Adipocyte (in vitro differentiated cells): ENCODE results near the gene NPDC1.

ENCODE experiments used
- DNase-seq: peaks from one replicate; pipeline ENCODE4 v3.0.0-alpha.2; 2015; ENCODE audit warnings: low read depth
- H3K27me3 ChIP-seq: replicated peaks from 2 replicates; pipeline ENCODE4 v1.7.0; 2013; ENCODE audit warnings: mild to moderate bottlenecking, low read length, moderate library complexity; ENCODE audit not compliant: control insufficient read depth, insufficient read depth
- H3K36me3 ChIP-seq: 2 replicates; pipeline ENCODE4 v1.7.0; 2013; ENCODE audit warnings: low read length, mild to moderate bottlenecking, moderate library complexity; ENCODE audit not compliant: control insufficient read depth, insufficient read depth, severe bottlenecking
- H3K4me1 ChIP-seq: 2 replicates; pipeline ENCODE4 v1.7.0; 2013; ENCODE audit warnings: mild to moderate bottlenecking, low read length, moderate library complexity; ENCODE audit not compliant: control insufficient read depth, insufficient read depth
- H3K4me3 ChIP-seq: 2 replicates; pipeline ENCODE4 v1.7.0; 2013; ENCODE audit warnings: mild to moderate bottlenecking, low read length, moderate library complexity
- H3K9ac ChIP-seq: 2 replicates; pipeline ENCODE4 v1.7.0; 2013; ENCODE audit warnings: mild to moderate bottlenecking, low read length, moderate library complexity
- H3K9me3 ChIP-seq: 2 replicates; pipeline ENCODE4 v1.7.0; 2013; ENCODE audit warnings: mild to moderate bottlenecking, low read length, moderate library complexity; ENCODE audit not compliant: control insufficient read depth

Gene NPDC1

GRCh38 chr9:137018761-137019559 lies 27.0 kb downstream of the NPDC1 start:
- no peak for DNase-seq
- Histone ChIP-seq H3K9ac (no peak overlapping the region), H3K27me3 (no peaks in the 10 kb centered on the region), H3K9me3 (no peaks in the 10 kb centered on the region), H3K4me3 (no peak overlapping the region), H3K36me3 (peaks cover 20% of the 10 kb centered on the region), H3K4me1 (peaks cover 4% of the 10 kb centered on the region)

GRCh38 chr9:137017791-137018497 lies 28.0 kb downstream of the NPDC1 start:
- Histone ChIP-seq H3K9ac (no peak overlapping the region), H3K9me3 (no peaks in the 10 kb centered on the region), H3K4me1 (no peaks in the 10 kb centered on the region), H3K36me3 (peaks cover 20% of the 10 kb centered on the region), H3K4me3 (no peak overlapping the region), H3K27me3 (no peaks in the 10 kb centered on the region)
- no peak for DNase-seq

GRCh38 chr9:137017071-137017470 lies 28.9 kb downstream of the NPDC1 start:
- Histone ChIP-seq H3K9ac (no peak overlapping the region), H3K4me1 (no peaks in the 10 kb centered on the region), H3K9me3 (no peaks in the 10 kb centered on the region), H3K4me3 (no peak overlapping the region), H3K27me3 (no peaks in the 10 kb centered on the region), H3K36me3 (peaks cover 23% of the 10 kb centered on the region)
- DNase-seq, result no peak

- Histone ChIP-seq H3K27me3 (no peaks in the 10 kb centered on the region), H3K4me3 (no peak overlapping the region), H3K4me1 (no peaks in the 10 kb centered on the region), H3K9ac (no peak overlapping the region), H3K9me3 (no peaks in the 10 kb centered on the region), H3K36me3 (peaks cover 23% of the 10 kb centered on the region)
- DNase-seq, result no peak
Observed at GRCh38 chr9:137016436-137016835, 29.5 kb downstream of the NPDC1 start.

GRCh38 chr9:137015976-137016375 lies 30.0 kb downstream of the NPDC1 start:
- H3K27me3 ChIP-seq, result no peaks in the 10 kb centered on the region
- peaks cover 23% of the 10 kb centered on the region for H3K36me3 ChIP-seq

GRCh38 chr9:137015540-137015930 lies 30.4 kb downstream of the NPDC1 start:
- DNase-seq, result no peak
- H3K4me1 ChIP-seq, result no peaks in the 10 kb centered on the region
- H3K27me3 ChIP-seq, result no peaks in the 10 kb centered on the region
- peaks cover 23% of the 10 kb centered on the region for H3K36me3 ChIP-seq
- H3K4me3 ChIP-seq, result no peak overlapping the region
- no peaks in the 10 kb centered on the region for H3K9me3 ChIP-seq
- no peak overlapping the region for H3K9ac ChIP-seq

More at GRCh38 chr9:137015976-137016375, 30.0 kb downstream of the NPDC1 start:
- no peaks in the 10 kb centered on the region for H3K4me1 ChIP-seq
- no peak overlapping the region for H3K4me3 ChIP-seq
- no peaks in the 10 kb centered on the region for H3K9me3 ChIP-seq
- no peak for DNase-seq
- no peak overlapping the region for H3K9ac ChIP-seq

GRCh38 chr9:137014776-137015539 lies 31.0 kb downstream of the NPDC1 start:
- Histone ChIP-seq H3K27me3 (no peaks in the 10 kb centered on the region), H3K4me1 (no peaks in the 10 kb centered on the region), H3K9me3 (no peaks in the 10 kb centered on the region), H3K36me3 (peaks cover 24% of the 10 kb centered on the region), H3K9ac (no peak overlapping the region), H3K4me3 (no peak overlapping the region)
- DNase-seq, result no peak

GRCh38 chr9:137014166-137014565 lies 31.8 kb downstream of the NPDC1 start:
- Histone ChIP-seq H3K27me3 (no peaks in the 10 kb centered on the region), H3K9me3 (no peaks in the 10 kb centered on the region), H3K4me1 (no peaks in the 10 kb centered on the region), H3K9ac (no peak overlapping the region), H3K36me3 (peaks cover 29% of the 10 kb centered on the region), H3K4me3 (no peak overlapping the region)
- no peak for DNase-seq

GRCh38 chr9:137013571-137013940 lies 32.4 kb downstream of the NPDC1 start:
- no peaks in the 10 kb centered on the region for H3K27me3 ChIP-seq
- H3K4me1 ChIP-seq, result no peaks in the 10 kb centered on the region
- DNase-seq, result no peak
- H3K9me3 ChIP-seq, result no peaks in the 10 kb centered on the region
- peaks cover 29% of the 10 kb centered on the region for H3K36me3 ChIP-seq
- no peak overlapping the region for H3K4me3 ChIP-seq
- no peak overlapping the region for H3K9ac ChIP-seq

- no peak overlapping the region for H3K4me3 ChIP-seq
- no peak overlapping the region for H3K9ac ChIP-seq
- H3K27me3 ChIP-seq, result no peaks in the 10 kb centered on the region
- no peaks in the 10 kb centered on the region for H3K4me1 ChIP-seq
- H3K36me3 ChIP-seq, result peaks cover 29% of the 10 kb centered on the region
- no peak for DNase-seq
- no peaks in the 10 kb centered on the region for H3K9me3 ChIP-seq
Observed at GRCh38 chr9:137012694-137013570, 33.0 kb downstream of the NPDC1 start.
